Measurements from ENCODE around the gene C12orf60. TPM values are rescaled to one million over a fixed set of nuclear protein-coding genes. Genes with fewer than 3 reads are reported as not detected.

C12orf60 gene
- total RNA-seq, 1 donor: 0.72 TPM

DNA sequence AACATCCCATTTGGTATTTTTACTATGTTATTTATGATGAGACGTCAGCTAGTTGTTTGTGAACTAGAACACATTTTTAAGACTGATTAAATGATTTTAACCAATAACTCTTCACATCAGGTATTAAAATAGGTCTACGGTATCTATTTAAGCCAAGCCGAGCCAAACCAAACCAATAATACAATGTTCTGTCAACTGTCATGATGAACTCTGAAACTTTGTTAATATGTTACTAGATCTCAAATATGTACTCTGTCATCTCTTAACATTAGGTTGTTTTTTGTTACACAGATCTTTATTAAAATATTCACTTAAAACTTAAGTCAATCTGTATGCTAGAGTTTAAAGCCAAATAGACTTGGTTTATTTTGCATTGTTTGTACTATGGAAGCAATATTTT, 38.8 kb downstream of the C12orf60 start:
- H4K20me1 ChIP-seq (ENCODE audit: insufficient read depth, low read length): no peaks in the 10 kb centered on the region
- no peaks in the 10 kb centered on the region for H3K36me3 ChIP-seq (ENCODE audit: insufficient read depth, low read length)
- no peaks in the 10 kb centered on the region for H3K27me3 ChIP-seq (ENCODE audit: insufficient read depth, low read length)
- H3K27ac ChIP-seq (ENCODE audit: low read depth, low read length): no peak overlapping the region
- H3K4me2 ChIP-seq (ENCODE audit: insufficient read depth, low read length): peak overlapping the region; percentile 56
- no peak overlapping the region for H3K4me3 ChIP-seq (ENCODE audit: insufficient read depth, low read length)
- H3K79me2 ChIP-seq (ENCODE audit: insufficient read depth, low read length): no peaks in the 10 kb centered on the region
- H3K4me1 ChIP-seq (ENCODE audit: insufficient read depth, low read length): peaks cover 17% of the 10 kb centered on the region
- DNase-seq (ENCODE audit: insufficient read length, low spot score, missing footprints): no peak
- TF ChIP-seq, protein P1, sequence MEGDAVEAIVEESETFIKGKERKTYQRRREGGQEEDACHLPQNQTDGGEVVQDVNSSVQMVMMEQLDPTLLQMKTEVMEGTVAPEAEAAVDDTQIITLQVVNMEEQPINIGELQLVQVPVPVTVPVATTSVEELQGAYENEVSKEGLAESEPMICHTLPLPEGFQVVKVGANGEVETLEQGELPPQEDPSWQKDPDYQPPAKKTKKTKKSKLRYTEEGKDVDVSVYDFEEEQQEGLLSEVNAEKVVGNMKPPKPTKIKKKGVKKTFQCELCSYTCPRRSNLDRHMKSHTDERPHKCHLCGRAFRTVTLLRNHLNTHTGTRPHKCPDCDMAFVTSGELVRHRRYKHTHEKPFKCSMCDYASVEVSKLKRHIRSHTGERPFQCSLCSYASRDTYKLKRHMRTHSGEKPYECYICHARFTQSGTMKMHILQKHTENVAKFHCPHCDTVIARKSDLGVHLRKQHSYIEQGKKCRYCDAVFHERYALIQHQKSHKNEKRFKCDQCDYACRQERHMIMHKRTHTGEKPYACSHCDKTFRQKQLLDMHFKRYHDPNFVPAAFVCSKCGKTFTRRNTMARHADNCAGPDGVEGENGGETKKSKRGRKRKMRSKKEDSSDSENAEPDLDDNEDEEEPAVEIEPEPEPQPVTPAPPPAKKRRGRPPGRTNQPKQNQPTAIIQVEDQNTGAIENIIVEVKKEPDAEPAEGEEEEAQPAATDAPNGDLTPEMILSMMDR (IDR thresholded peaks at IDR 0.05; ENCODE audit: extremely low read depth, low read depth, low read length): no peak
- H3K9me3 ChIP-seq (ENCODE audit: low read depth, low read length): no peaks in the 10 kb centered on the region
- H2AFZ ChIP-seq (ENCODE audit: low read length): no peak overlapping the region

DNA sequence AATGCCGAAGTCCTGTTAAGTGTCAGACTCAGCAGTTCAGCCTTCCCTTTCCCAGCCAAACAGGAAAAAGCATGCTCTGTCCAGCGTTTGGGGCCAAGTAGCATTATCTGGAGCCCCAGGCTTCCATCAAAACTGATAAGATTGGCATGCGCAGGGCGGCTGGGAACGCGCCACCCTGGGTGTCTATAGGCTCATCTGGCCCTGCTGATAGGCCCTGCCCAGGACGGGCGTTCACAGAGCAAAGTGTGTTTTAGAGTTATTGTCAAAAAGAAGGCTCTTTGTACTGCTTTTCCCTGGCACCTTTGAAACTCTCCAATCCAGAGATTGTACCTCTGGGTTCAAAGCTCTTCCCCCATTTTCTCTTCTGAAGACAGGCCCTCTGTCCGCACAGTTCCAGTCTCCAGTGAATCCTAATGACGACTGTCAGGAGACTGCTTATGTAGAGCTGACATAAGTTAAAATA, 40.0 kb downstream of the C12orf60 start, which contains the start of gene ART4:
TSS of gene ART4 (minus strand) at position 102 of the 463 bp plus-strand sequence. CDS start 413 bp downstream, outside the sequence.
- Histone ChIP-seq H2AFZ (ENCODE audit: low read length) (no peak within 1 kb of the TSS), H3K4me2 (ENCODE audit: insufficient read depth, low read length) (no peak within 1 kb of the TSS)

DNA sequence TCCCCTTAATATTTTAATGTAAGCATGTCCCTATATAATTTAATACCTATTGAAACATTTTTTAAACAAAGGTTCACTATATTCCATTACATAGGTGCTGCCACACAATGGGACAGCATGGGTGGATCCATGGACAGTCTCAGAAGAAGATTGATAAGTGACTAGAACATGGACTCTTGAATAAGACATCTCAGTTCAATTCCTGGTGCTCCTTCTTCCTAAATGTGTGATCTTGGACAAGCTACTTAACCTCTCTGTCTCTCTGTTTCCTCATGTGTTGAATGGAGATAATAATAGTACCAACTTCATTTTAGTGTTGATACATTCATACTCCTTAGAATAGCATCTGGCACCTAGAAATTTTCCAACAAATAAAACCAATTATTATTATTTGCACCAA, 40.9 kb downstream of the C12orf60 start:
- H3K9me3 ChIP-seq (ENCODE audit: low read depth, low read length): no peaks in the 10 kb centered on the region
- no peak overlapping the region for H2AFZ ChIP-seq (ENCODE audit: low read length)
- TF ChIP-seq, protein P1 (IDR thresholded peaks at IDR 0.05; ENCODE audit: extremely low read depth, low read depth, low read length): no peak
- H3K36me3 ChIP-seq (ENCODE audit: insufficient read depth, low read length): no peaks in the 10 kb centered on the region
- H3K27me3 ChIP-seq (ENCODE audit: insufficient read depth, low read length): no peaks in the 10 kb centered on the region
- H3K4me1 ChIP-seq (ENCODE audit: insufficient read depth, low read length): peaks cover 13% of the 10 kb centered on the region
- no peak for DNase-seq (ENCODE audit: insufficient read length, low spot score, missing footprints)
- H3K27ac ChIP-seq (ENCODE audit: low read depth, low read length): no peak overlapping the region
- no peak overlapping the region for H3K4me3 ChIP-seq (ENCODE audit: insufficient read depth, low read length)
- no peaks in the 10 kb centered on the region for H4K20me1 ChIP-seq (ENCODE audit: insufficient read depth, low read length)
- no peak overlapping the region for H3K4me2 ChIP-seq (ENCODE audit: insufficient read depth, low read length)
- H3K79me2 ChIP-seq (ENCODE audit: insufficient read depth, low read length): no peaks in the 10 kb centered on the region

More for the DNA sequence above, 40.0 kb downstream of the C12orf60 start, which contains the start of gene ART4:
- Histone ChIP-seq H3K36me3 (ENCODE audit: insufficient read depth, low read length) (no peaks in the 10 kb centered on the region), H3K4me3 (ENCODE audit: insufficient read depth, low read length) (no peak within 1 kb of the TSS), H3K4me1 (ENCODE audit: insufficient read depth, low read length) (peaks cover 10% of the 10 kb centered on the region), H3K9me3 (ENCODE audit: low read depth, low read length) (no peaks in the 10 kb centered on the region), H3K27ac (ENCODE audit: low read depth, low read length) (no peak within 1 kb of the TSS), H4K20me1 (ENCODE audit: insufficient read depth, low read length) (no peaks in the 10 kb centered on the region), H3K27me3 (ENCODE audit: insufficient read depth, low read length) (no peaks in the 10 kb centered on the region), H3K79me2 (ENCODE audit: insufficient read depth, low read length) (no peaks in the 10 kb centered on the region)
- TF ChIP-seq, protein P1 (IDR thresholded peaks at IDR 0.05; ENCODE audit: extremely low read depth, low read depth, low read length): no peak
- DNase-seq (ENCODE audit: insufficient read length, low spot score, missing footprints): no peak

DNA sequence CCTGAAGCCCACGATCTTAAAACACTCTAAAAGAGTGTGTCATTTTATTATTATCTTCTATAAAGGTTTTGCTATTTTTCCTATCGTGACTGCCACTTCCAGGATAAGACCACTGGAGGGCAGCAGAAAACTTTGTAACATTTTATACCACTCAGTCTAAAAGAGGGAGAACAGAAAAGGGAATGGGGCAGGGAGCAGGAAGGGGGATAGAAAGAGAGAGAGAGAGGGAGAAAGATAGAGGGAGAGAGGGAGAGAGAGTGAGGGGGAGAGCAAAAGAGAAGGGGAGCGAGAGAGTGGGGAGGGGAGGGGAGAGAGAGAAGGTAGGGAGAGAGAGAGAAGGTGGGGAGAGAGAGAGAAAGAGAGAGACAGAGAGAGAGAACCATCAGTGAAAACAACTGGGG, 41.9 kb downstream of the C12orf60 start:
- H3K9me3 ChIP-seq (ENCODE audit: low read depth, low read length): no peaks in the 10 kb centered on the region
- H3K36me3 ChIP-seq (ENCODE audit: insufficient read depth, low read length): no peaks in the 10 kb centered on the region
- H3K4me3 ChIP-seq (ENCODE audit: insufficient read depth, low read length): no peak overlapping the region
- H3K27ac ChIP-seq (ENCODE audit: low read depth, low read length): no peak overlapping the region
- peaks cover 16% of the 10 kb centered on the region for H3K4me1 ChIP-seq (ENCODE audit: insufficient read depth, low read length)
- DNase-seq (ENCODE audit: insufficient read length, low spot score, missing footprints): no peak
- no peaks in the 10 kb centered on the region for H3K27me3 ChIP-seq (ENCODE audit: insufficient read depth, low read length)
- H2AFZ ChIP-seq (ENCODE audit: low read length): peak overlapping the region; percentile 32
- H4K20me1 ChIP-seq (ENCODE audit: insufficient read depth, low read length): no peaks in the 10 kb centered on the region
- H3K79me2 ChIP-seq (ENCODE audit: insufficient read depth, low read length): no peaks in the 10 kb centered on the region
- H3K4me2 ChIP-seq (ENCODE audit: insufficient read depth, low read length): no peak overlapping the region
- TF ChIP-seq, protein P1 (IDR thresholded peaks at IDR 0.05; ENCODE audit: extremely low read depth, low read depth, low read length): peak; percentile 79
